HG03097 (cell line): ENCODE data around the gene CHST1.

ENCODE experiments used
- ATAC-seq: cut with Tn5 transposase; IDR thresholded peaks from one replicate; pipeline ENCODE4 v1.9.1; 2021; ENCODE audit not compliant: unreplicated experiment, low FRiP score

CHST1 gene

GRCh38 chr11:45647329-45647728, 18.1 kb downstream of the CHST1 start:
- ATAC-seq, result no peak

GRCh38 chr11:45646275-45646927, 19.0 kb downstream of the CHST1 start:
- ATAC-seq, result no peak

GRCh38 chr11:45644981-45645889, 20.2 kb downstream of the CHST1 start:
- ATAC-seq, result no peak

- ATAC-seq, result no peak
Observed at GRCh38 chr11:45643598-45644260, 21.7 kb downstream of the CHST1 start.

GRCh38 chr11:45641961-45642360, 23.5 kb downstream of the CHST1 start:
- no peak for ATAC-seq

GRCh38 chr11:45638051-45638450, 27.4 kb downstream of the CHST1 start:
- ATAC-seq, result no peak

- no peak for ATAC-seq
Observed at GRCh38 chr11:45635907-45636306, 29.5 kb downstream of the CHST1 start.

GRCh38 chr11:45625611-45626010, 39.8 kb downstream of the CHST1 start:
- ATAC-seq, result no peak

GRCh38 chr11:45624095-45624494, 41.3 kb downstream of the CHST1 start:
- no peak for ATAC-seq

- no peak for ATAC-seq
Observed at GRCh38 chr11:45622861-45623260, 42.6 kb downstream of the CHST1 start.

- no peak for ATAC-seq
Observed at GRCh38 chr11:45622283-45622682, 43.1 kb downstream of the CHST1 start.

GRCh38 chr11:45621588-45621987, 43.8 kb downstream of the CHST1 start:
- no peak for ATAC-seq

- ATAC-seq, result no peak
Observed at GRCh38 chr11:45620243-45620642, 45.2 kb downstream of the CHST1 start.

- ATAC-seq, result no peak
Observed at GRCh38 chr11:45618897-45619296, 46.5 kb downstream of the CHST1 start.

GRCh38 chr11:45617871-45618601, 47.4 kb downstream of the CHST1 start:
- no peak for ATAC-seq

GRCh38 chr11:45616802-45617549, 48.4 kb downstream of the CHST1 start:
- ATAC-seq, result no peak

GRCh38 chr11:45615182-45615792, 50.1 kb downstream of the CHST1 start:
- ATAC-seq, result no peak

- no peak for ATAC-seq
Observed at GRCh38 chr11:45614196-45614828, 51.1 kb downstream of the CHST1 start.

- no peak for ATAC-seq
Observed at GRCh38 chr11:45610627-45611026, 54.8 kb downstream of the CHST1 start.
